Measurements from ENCODE around the gene TSSK3. TPM values are rescaled to one million over a fixed set of nuclear protein-coding genes. Genes with fewer than 3 reads are reported as not detected.
A peak's percentile ranks its signal among the peaks of the same experiment; 100 is the strongest.
"Not testable (repeated sequence)": the region's sequence is repeated elsewhere in the genome, so short reads cannot be mapped to it uniquely, and the experiment has no call there.

The TSSK3 gene
- total RNA-seq, 1 donor from 2014 or later = 2.6 TPM

- no peak for DNase-seq (ENCODE audit: low spot score)
- intact Hi-C loops (cut with DNase I) = loop anchor here (5.0 kb wide), 1 partner anchor 171 kb away; the partner anchor contains the start of genes EIF3I and TMEM234
These were observed 30.8 kb downstream of the TSSK3 start for GRCh38 chr1:32393136-32393535.

GRCh38 chr1:32393832-32394140 lies 31.4 kb downstream of the TSSK3 start:
- DNase-seq (ENCODE audit: low spot score) = no peak
- intact Hi-C loops (cut with DNase I) = loop anchor here (2.0 to 5.0 kb wide), 2 partner anchors 57 to 171 kb away; partner anchors contain the start of genes EIF3I, MARCKSL1 and TMEM234

GRCh38 chr1:32394141-32394889 lies 32.0 kb downstream of the TSSK3 start, which contains the start of gene BSDC1:
BSDC1 (minus strand) TSS chr1:32394441; CDS start chr1:32394414, 27 bp downstream.
- intact Hi-C loops (cut with DNase I) = loop anchor here (2.0 to 5.0 kb wide), 2 partner anchors 58 to 172 kb away; partner anchors contain the start of genes EIF3I, MARCKSL1 and TMEM234
- DNase-seq (ENCODE audit: low spot score) = peak; percentile 99

GRCh38 chr1:32394890-32395432 lies 32.6 kb downstream of the TSSK3 start:
- no peak for DNase-seq (ENCODE audit: low spot score)
- intact Hi-C loops (cut with DNase I) = loop anchor here (2.0 to 5.0 kb wide), 2 partner anchors 58 to 173 kb away; partner anchors contain the start of genes EIF3I, MARCKSL1 and TMEM234

- DNase-seq (ENCODE audit: low spot score); intact Hi-C loops (cut with DNase I): not testable (repeated sequence)
These were observed 34.2 kb downstream of the TSSK3 start for GRCh38 chr1:32396524-32396923.

- intact Hi-C loops (cut with DNase I) = no loop called here
- no peak for DNase-seq (ENCODE audit: low spot score)
These were observed 36.1 kb downstream of the TSSK3 start for GRCh38 chr1:32398401-32398800.

- no peak for DNase-seq (ENCODE audit: low spot score)
- intact Hi-C loops (cut with DNase I) = loop anchor here (2.0 to 5.0 kb wide), 2 partner anchors 15 to 372 kb away; no protein-coding TSS in a partner anchor
These were observed 37.5 kb downstream of the TSSK3 start for GRCh38 chr1:32399843-32400242.

- DNase-seq (ENCODE audit: low spot score) = peak; percentile 88
- intact Hi-C loops (cut with DNase I) = loop anchor here (2.0 to 5.0 kb wide), 2 partner anchors 14 to 371 kb away; no protein-coding TSS in a partner anchor
These were observed 38.7 kb downstream of the TSSK3 start for GRCh38 chr1:32400876-32401631.

- intact Hi-C loops (cut with DNase I) = loop anchor here (5.0 kb wide), 1 partner anchor 367 kb away; no protein-coding TSS in a partner anchor
- DNase-seq (ENCODE audit: low spot score) = no peak
These were observed 42.6 kb downstream of the TSSK3 start for GRCh38 chr1:32404946-32405345.

- intact Hi-C loops (cut with DNase I) = no loop called here
- no peak for DNase-seq (ENCODE audit: low spot score)
These were observed 43.5 kb downstream of the TSSK3 start for GRCh38 chr1:32405672-32406467.

GRCh38 chr1:32406629-32407111 lies 44.3 kb downstream of the TSSK3 start:
- intact Hi-C loops (cut with DNase I) = no loop called here
- DNase-seq (ENCODE audit: low spot score) = no peak

- no peak for DNase-seq (ENCODE audit: low spot score)
- intact Hi-C loops (cut with DNase I) = no loop called here
These were observed 48.9 kb downstream of the TSSK3 start for GRCh38 chr1:32411261-32411660.

GRCh38 chr1:32413507-32414185 lies 51.3 kb downstream of the TSSK3 start:
- DNase-seq (ENCODE audit: low spot score) = no peak

More at GRCh38 chr1:32413507-32414185, 51.3 kb downstream of the TSSK3 start:
- intact Hi-C loops (cut with DNase I) = loop anchor here (2.0 kb wide), 1 partner anchor 13 kb away; no protein-coding TSS in a partner anchor

Other genes with a start within 250 kb of the TSSK3 start
- 24.5 TPM for gene TXLNA, start 182.9 kb upstream of the TSSK3 start, total RNA-seq
- 10.2 TPM for gene CCDC28B, start 161.9 kb upstream of the TSSK3 start, total RNA-seq
- 0.78 TPM for gene IQCC, start 156.9 kb upstream of the TSSK3 start, total RNA-seq
- not detected for gene DCDC2B, start 153.4 kb upstream of the TSSK3 start, total RNA-seq
- gene TMEM234, start 140.2 kb upstream of the TSSK3 start, total RNA-seq = 12.3 TPM
- gene EIF3I, start 140.1 kb upstream of the TSSK3 start, total RNA-seq = 91.5 TPM
- gene FAM167B, start 115.3 kb upstream of the TSSK3 start, total RNA-seq = 5.4 TPM
- 0.54 TPM for gene LCK, start 111.3 kb upstream of the TSSK3 start, total RNA-seq
- 29.9 TPM for gene HDAC1, start 70.5 kb upstream of the TSSK3 start, total RNA-seq
- 12.0 TPM for gene MARCKSL1, start 26.3 kb upstream of the TSSK3 start, total RNA-seq
- 3.2 TPM for gene FAM229A, start 54 bp upstream of the TSSK3 start, total RNA-seq
- 41.3 TPM for gene BSDC1, start 31.9 kb downstream of the TSSK3 start, total RNA-seq
- not detected for gene ZBTB8B, start 102.5 kb downstream of the TSSK3 start, total RNA-seq
- 3.0 TPM for gene ZBTB8A, start 176.9 kb downstream of the TSSK3 start, total RNA-seq